Heart left ventricle (tissue), 16 donors: ENCODE measurements around the gene KLHL4. TPM values are rescaled to one million over a fixed set of nuclear protein-coding genes. Genes with fewer than 3 reads are reported as not detected.
"Not testable (repeated sequence)": the region's sequence is repeated elsewhere in the genome, so short reads cannot be mapped to it uniquely, and the experiment has no call there.

ENCODE experiments used
- ATAC-seq, 4 donors: fragments of 200-7000 bp; cut with Tn5 transposase; one replicate each; pipeline ENCODE4 v1.9.1; 2020 to 2022; ENCODE audit warnings: moderate library complexity in 4 of 4, mild to moderate bottlenecking in 3 of 4, moderate number of reproducible peaks in 1 of 4
- DNase-seq, 5 donors: peaks; one replicate each; pipeline ENCODE4 v3.0.0-alpha.2; 2020
- H3K27ac ChIP-seq, 12 donors: fragments of 200-600 bp; sonication (generic) in 4 of 12; one replicate each; pipeline versions ENCODE4 v1.5.0 to v1.8.0; 2016 to 2022; ENCODE audit warnings: mild to moderate bottlenecking in 2 of 12
- H3K27me3 ChIP-seq, 9 donors: fragments of 200-600 bp; sonication (generic) in 2 of 9; one replicate each; pipeline versions ENCODE4 v1.5.1 to v1.8.0; 2016 to 2022; ENCODE audit warnings: mild to moderate bottlenecking in 3 of 9
- H3K36me3 ChIP-seq, 9 donors: fragments of 200-600 bp; sonication (generic) in 2 of 9; one replicate each; pipeline versions ENCODE4 v1.5.0 to v1.8.0; 2018 to 2022; ENCODE audit warnings: mild to moderate bottlenecking in 2 of 9
- H3K4me1 ChIP-seq, 12 donors: fragments of 200-600 bp; sonication (generic) in 4 of 12; one replicate each; pipeline versions ENCODE4 v1.5.0 to v1.8.0; 2016 to 2022; ENCODE audit warnings: mild to moderate bottlenecking in 3 of 12
- H3K4me3 ChIP-seq, 12 donors: fragments of 200-600 bp; sonication (generic) in 4 of 12; one replicate each; pipeline versions ENCODE4 v1.5.0 to v1.8.0; 2017 to 2022; ENCODE audit warnings: mild to moderate bottlenecking in 9 of 12, moderate library complexity in 4 of 12
- H3K9me3 ChIP-seq, 12 donors: fragments of 200-600 bp; sonication (generic) in 4 of 12; one replicate each; pipeline versions ENCODE4 v1.5.0 to v1.8.0; 2016 to 2022; ENCODE audit warnings: mild to moderate bottlenecking in 1 of 12
- CTCF ChIP-seq, 12 donors: fragments of 200-600 bp; sonication (generic) in 4 of 12; IDR thresholded peaks; one replicate each; pipeline versions ENCODE4 v1.5.0 to v1.8.0; 2018 to 2022; ENCODE audit warnings: antibody characterized with exemption in 12 of 12, mild to moderate bottlenecking in 5 of 12
- POLR2A ChIP-seq, 2 donors: fragments of 450-650 bp; IDR thresholded peaks; one replicate each; pipeline ENCODE4 v1.6.1; 2017; ENCODE audit warnings: antibody characterized with exemption in 2 of 2, mild to moderate bottlenecking in 2 of 2, moderate library complexity in 2 of 2
- WGBS, 4 donors: extraction: QIAGEN DNeasy Blood & Tissue Kit in 2 of 4; methylation state at CpG; one replicate each; pipeline versions ENCODE4 v1.1.5 to v1.1.7; 2013 to 2018; 5-methylcytosine and 5-hydroxymethylcytosine counted together
- intact Hi-C, 10 donors: fragments of 100-400 bp; cut with DNase I; formaldehyde crosslinking; loops; one replicate each; pipeline versions ENCODE4 v1.11.1 to v1.14.2; 2022
- polyA plus RNA-seq, 2 donors: library from polyadenylated mRNA; stranded (reverse); fragments of 200-250 nt; gene quantifications; one replicate each; pipeline ENCODE4 v1.2.3, GENCODE V29; 2013
- total RNA-seq, 9 donors: library from RNA; depleted of rRNA in 2 of 9; stranded (reverse); fragments of >200 nt in 2 of 9; fragmentation: NEBNext Ultra II Directional in 3 of 9; extraction: Animal tissue kit (Norgen Biotek cat#: 25700) in 3 of 9; gene quantifications; one replicate each; pipeline versions ENCODE4 v1.1.0 to v1.2.4, GENCODE V29; 2016 to 2023
- donor health status: ischemic (EF 13 %, LVEDD 7.1; RV severe dilation, severe dysfunction).
- donor health status: healthy with polysubstance abuse.
- donor health status: DM: no; HTN: yes; CAD: no.
- donor health status: DM: no; HTN: no; CAD: no.
- donor health status: ischemic (EF 25% LVEDD 6.9; RV normal size, moderate dysfunction).
- donor health status: ischemic (EF 25% LVEDD 5.7; RV mildly dilated, moderate dysfunction).
- donor health status: healthy.
- donor health status: DM: yes; HTN: yes; CAD: no.
- donor health status: ischemic (EF 35%, LVEDD 5.7; RV mildly dilated, moderate dysfunction).
- donor health status: nonischemic (EF 11% LVEDD 7.7; RV severe dilation, severe dysfunction).
- donor health status: DM: yes; HTN: yes; CAD: no.
- donor health status: PGD.
- donor health status: ischemic (EF 29% LVEDD 5.4; RV normal size, mild dysfunction).
- donor health status: nonischemic (EF 23%, LVEDD 6.1; RV moderate dilation, normal function).

Gene KLHL4
- total and polyA plus RNA-seq, 11 donors = 0.15 to 4.6 (median 1.1) TPM

- Histone ChIP-seq H3K9me3 (no peaks in the 10 kb centered on the region), H3K27me3 (peaks cover 0 to 4% (median 0%) of the 10 kb centered on the region in 9 donors), H3K4me3 (no peak overlapping the region), H3K4me1 (peaks cover 0 to 4% (median 0%) of the 10 kb centered on the region in 12 donors), H3K27ac (no peak overlapping the region), H3K36me3 (no peaks in the 10 kb centered on the region)
- peak in 1 of 4 donors; percentile 24 for ATAC-seq
- no peak for DNase-seq
- intact Hi-C loops = no loop called here
- TF ChIP-seq POLR2A (IDR thresholded peaks at IDR 0.05) (no peak), CTCF (IDR thresholded peaks at IDR 0.05) (no peak)
- 43 to 49% (median 48%) methylated on average over 3 of the region's 3 CpGs for WGBS, 4 donors
Measured at GRCh38 chrX:87634361-87634760, 116.8 kb downstream of the KLHL4 start.

- Histone ChIP-seq H3K27ac (no peak overlapping the region), H3K9me3 (peaks cover 0 to 6% (median 0%) of the 10 kb centered on the region in 12 donors), H3K4me1 (peaks cover 0 to 4% (median 0%) of the 10 kb centered on the region in 12 donors), H3K36me3 (no peaks in the 10 kb centered on the region), H3K4me3 (no peak overlapping the region), H3K27me3 (peaks cover 0 to 4% (median 0%) of the 10 kb centered on the region in 9 donors)
- WGBS, 4 donors = 70 to 100% (median 82%) methylated on average over 3 of the region's 3 CpGs
- TF ChIP-seq POLR2A (IDR thresholded peaks at IDR 0.05) (no peak), CTCF (IDR thresholded peaks at IDR 0.05) (no peak)
- intact Hi-C loops = no loop called here
- DNase-seq = no peak
- ATAC-seq = no peak
Measured at GRCh38 chrX:87636533-87636932, 118.9 kb downstream of the KLHL4 start.

GRCh38 chrX:87641439-87641838 lies 123.8 kb downstream of the KLHL4 start:
- H3K27me3 ChIP-seq, DNase-seq, H3K4me1 ChIP-seq, H3K27ac ChIP-seq, H3K4me3 ChIP-seq, ATAC-seq, H3K36me3 ChIP-seq, intact Hi-C loops: not testable (repeated sequence)
- WGBS, 4 donors = 70 to 93% (median 81%) methylated on average over 3 to 4 of the region's 4 CpGs
- H3K9me3 ChIP-seq = peaks cover 0 to 14% (median 0%) of the 10 kb centered on the region in 12 donors

- no peak overlapping the region for H3K4me3 ChIP-seq
- H3K27ac ChIP-seq = no peak overlapping the region
- DNase-seq (no peak), ATAC-seq (no peak)
- 61 to 83% (median 72%) methylated on average over 6 of the region's 6 CpGs for WGBS, 4 donors
- H3K4me1 ChIP-seq = no peaks in the 10 kb centered on the region
- no peak for TF ChIP-seq POLR2A (IDR thresholded peaks at IDR 0.05)
- TF ChIP-seq CTCF (IDR thresholded peaks at IDR 0.05) = no peak
- H3K36me3 ChIP-seq = no peaks in the 10 kb centered on the region
- H3K9me3 ChIP-seq = no peaks in the 10 kb centered on the region
- intact Hi-C loops = loop anchor here in 5 of 10 donors (2.0 to 10.0 kb wide), 5 partner anchors 77 to 327 kb away; no protein-coding TSS in a partner anchor
- H3K27me3 ChIP-seq = peaks cover 0 to 5% (median 0%) of the 10 kb centered on the region in 9 donors
Measured at GRCh38 chrX:87661761-87662160, 144.2 kb downstream of the KLHL4 start.

- DNase-seq = no peak
- no peak for TF ChIP-seq CTCF (IDR thresholded peaks at IDR 0.05)
- no peak for TF ChIP-seq POLR2A (IDR thresholded peaks at IDR 0.05)
- intact Hi-C loops = loop anchor here in 5 of 10 donors (2.0 to 10.0 kb wide), 5 partner anchors 79 to 329 kb away; no protein-coding TSS in a partner anchor
- no peak for ATAC-seq
- Histone ChIP-seq H3K4me3 (no peak overlapping the region), H3K4me1 (no peaks in the 10 kb centered on the region), H3K36me3 (no peaks in the 10 kb centered on the region), H3K27me3 (peaks cover 0 to 5% (median 0%) of the 10 kb centered on the region in 9 donors), H3K9me3 (no peaks in the 10 kb centered on the region), H3K27ac (no peak overlapping the region)
Measured at GRCh38 chrX:87663421-87663820, 145.8 kb downstream of the KLHL4 start.
